Gastrocnemius medialis (tissue), 4 donors: ENCODE measurements around the gene RNGTT. TPM values are rescaled to one million over a fixed set of nuclear protein-coding genes. Genes with fewer than 3 reads are reported as not detected.

Experiments used
- ATAC-seq, 2 donors: fragments of 150-250 bp; one replicate each; pipeline ENCODE4 v1.9.1; 2016
- DNase-seq, 2 donors: peaks; one replicate each; pipeline ENCODE4 v3.0.0-alpha.2; 2019
- H3K27ac ChIP-seq, 4 donors: fragments of 200-600 bp; sonication (generic); 1 replicate in 1 of 4; 2 replicates in 3 of 4; pipeline ENCODE4 v1.5.1; 2016 to 2018; ENCODE audit warnings: mild to moderate bottlenecking in 2 of 4, moderate library complexity in 1 of 4
- H3K27me3 ChIP-seq, 3 donors: fragments of 200-600 bp; sonication (generic) in 2 of 3; 1 replicate in 1 of 3; 2 replicates in 2 of 3; pipeline versions ENCODE4 v1.5.1 to v1.6.0; 2016 to 2019; ENCODE audit warnings: mild to moderate bottlenecking in 1 of 3, moderate library complexity in 1 of 3
- H3K36me3 ChIP-seq, 2 donors: fragments of 200-600 bp; sonication (generic) in 1 of 2; one replicate each; pipeline ENCODE4 v1.5.1; 2017 to 2018
- H3K4me1 ChIP-seq, 2 donors: fragments of 200-600 bp; sonication (generic) in 1 of 2; one replicate each; pipeline ENCODE4 v1.5.1; 2016 to 2017; ENCODE audit warnings: mild to moderate bottlenecking in 2 of 2
- H3K4me3 ChIP-seq, 4 donors: fragments of 200-600 bp; sonication (generic) in 3 of 4; 1 replicate in 1 of 4; 2 replicates in 3 of 4; pipeline ENCODE4 v1.5.1; 2016 to 2019; ENCODE audit warnings: mild to moderate bottlenecking in 2 of 4
- H3K9me3 ChIP-seq, 3 donors: fragments of 200-600 bp; sonication (generic) in 2 of 3; 1 replicate in 1 of 3; 2 replicates in 2 of 3; pipeline ENCODE4 v1.5.1; 2016 to 2019
- POLR2A ChIP-seq, 2 donors: fragments of 450-650 bp; IDR thresholded peaks; one replicate each; pipeline ENCODE4 v1.6.1; 2017; ENCODE audit warnings: antibody characterized with exemption in 2 of 2, mild to moderate bottlenecking in 2 of 2, moderate library complexity in 2 of 2
- in situ Hi-C, 4 donors: fragments of 200-750 bp; cut with MboI; loops; one replicate each; pipeline versions ENCODE4 v1.15.0 to v1.8.0; 2017; ENCODE audit warnings: low sequenced_read_pairs in 4 of 4
- intact Hi-C: fragments of 100-400 bp; cut with DNase I; formaldehyde crosslinking; loops from one replicate; pipeline ENCODE4 v1.15.1; 2023; ENCODE audit warnings: low total_unique reads
- total RNA-seq, 4 donors: library from RNA; depleted of rRNA; stranded (reverse); fragments of >200 nt; gene quantifications; one replicate each; pipeline versions ENCODE4 v1.1.0 to v1.2.3, GENCODE V29; 2016
- TF ChIP-seq, protein P1 (sequence below), 5 experiments: fragments of 450-650 bp in 3 of 5; fragments of 200-600 bp in 2 of 5; sonication (generic) in 2 of 5; IDR thresholded peaks in 4 of 5; conservative IDR thresholded peaks in 1 of 5; 1 replicate in 4 of 5; 2 replicates in 1 of 5; pipeline ENCODE4 v1.5.1; 2016 to 2019; ENCODE audit warnings: antibody characterized with exemption in 5 of 5, mild to moderate bottlenecking in 3 of 5, moderate library complexity in 3 of 5

Gene RNGTT
- total RNA-seq, 4 donors from 2014 or later = 4.9 to 11.3 (median 8.2) TPM

GRCh38 chr6:88636871-88637270 is 326.5 kb downstream of the RNGTT start:
- H3K4me1 ChIP-seq = no peaks in the 10 kb centered on the region
- in situ Hi-C loops (no loop called here), intact Hi-C loops (no loop called here)
- H3K9me3 ChIP-seq = no peaks in the 10 kb centered on the region
- no peak overlapping the region for H3K4me3 ChIP-seq
- H3K27me3 ChIP-seq = no peaks in the 10 kb centered on the region
- DNase-seq = no peak
- ATAC-seq = no peak
- no peaks in the 10 kb centered on the region for H3K36me3 ChIP-seq
- H3K27ac ChIP-seq = no peak overlapping the region
- TF ChIP-seq, protein P1, sequence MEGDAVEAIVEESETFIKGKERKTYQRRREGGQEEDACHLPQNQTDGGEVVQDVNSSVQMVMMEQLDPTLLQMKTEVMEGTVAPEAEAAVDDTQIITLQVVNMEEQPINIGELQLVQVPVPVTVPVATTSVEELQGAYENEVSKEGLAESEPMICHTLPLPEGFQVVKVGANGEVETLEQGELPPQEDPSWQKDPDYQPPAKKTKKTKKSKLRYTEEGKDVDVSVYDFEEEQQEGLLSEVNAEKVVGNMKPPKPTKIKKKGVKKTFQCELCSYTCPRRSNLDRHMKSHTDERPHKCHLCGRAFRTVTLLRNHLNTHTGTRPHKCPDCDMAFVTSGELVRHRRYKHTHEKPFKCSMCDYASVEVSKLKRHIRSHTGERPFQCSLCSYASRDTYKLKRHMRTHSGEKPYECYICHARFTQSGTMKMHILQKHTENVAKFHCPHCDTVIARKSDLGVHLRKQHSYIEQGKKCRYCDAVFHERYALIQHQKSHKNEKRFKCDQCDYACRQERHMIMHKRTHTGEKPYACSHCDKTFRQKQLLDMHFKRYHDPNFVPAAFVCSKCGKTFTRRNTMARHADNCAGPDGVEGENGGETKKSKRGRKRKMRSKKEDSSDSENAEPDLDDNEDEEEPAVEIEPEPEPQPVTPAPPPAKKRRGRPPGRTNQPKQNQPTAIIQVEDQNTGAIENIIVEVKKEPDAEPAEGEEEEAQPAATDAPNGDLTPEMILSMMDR (IDR thresholded peaks at IDR 0.05 in 4 of 5, conservative IDR thresholded peaks at IDR 0.05 in 1 of 5) = no peak
- no peak for TF ChIP-seq POLR2A (IDR thresholded peaks at IDR 0.05)

DNA sequence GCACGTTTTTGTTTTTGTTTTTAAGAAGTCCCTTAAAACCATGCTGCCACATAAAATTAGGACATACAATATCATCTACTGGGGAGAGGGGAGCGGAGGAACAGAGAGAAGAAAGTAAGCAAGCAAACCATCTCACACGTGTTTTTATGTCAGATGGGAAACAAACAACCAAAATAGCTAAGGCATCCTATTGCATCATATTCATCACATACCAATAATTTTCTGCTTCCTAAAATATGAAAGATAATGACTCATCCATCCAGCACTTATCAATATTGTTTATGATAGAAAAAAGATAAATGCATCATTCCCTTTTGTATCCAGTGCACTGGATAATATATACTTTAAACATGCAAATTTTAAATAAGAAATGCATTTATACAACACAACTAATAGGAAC is 329.6 kb downstream of the RNGTT start:
- no peaks in the 10 kb centered on the region for H3K9me3 ChIP-seq
- in situ Hi-C loops = no loop called here
- no peaks in the 10 kb centered on the region for H3K4me1 ChIP-seq
- no peaks in the 10 kb centered on the region for H3K27me3 ChIP-seq
- intact Hi-C loops = no loop called here
- no peak overlapping the region for H3K27ac ChIP-seq
- no peak overlapping the region for H3K4me3 ChIP-seq
- ATAC-seq (no peak), DNase-seq (no peak)
- TF ChIP-seq, protein P1 (IDR thresholded peaks at IDR 0.05 in 4 of 5, conservative IDR thresholded peaks at IDR 0.05 in 1 of 5) = no peak
- TF ChIP-seq POLR2A (IDR thresholded peaks at IDR 0.05) = no peak
- no peaks in the 10 kb centered on the region for H3K36me3 ChIP-seq

- no peaks in the 10 kb centered on the region for H3K4me1 ChIP-seq
- no peak overlapping the region for H3K4me3 ChIP-seq
- no peak for DNase-seq
- in situ Hi-C loops (no loop called here), intact Hi-C loops (no loop called here)
- no peaks in the 10 kb centered on the region for H3K27me3 ChIP-seq
- H3K9me3 ChIP-seq = no peaks in the 10 kb centered on the region
- TF ChIP-seq, protein P1 (IDR thresholded peaks at IDR 0.05 in 4 of 5, conservative IDR thresholded peaks at IDR 0.05 in 1 of 5) = no peak
- no peak for TF ChIP-seq POLR2A (IDR thresholded peaks at IDR 0.05)
- H3K27ac ChIP-seq = no peak overlapping the region
- no peak for ATAC-seq
- H3K36me3 ChIP-seq = no peaks in the 10 kb centered on the region
These were observed 331.6 kb downstream of the RNGTT start for GRCh38 chr6:88631830-88632229.

- in situ Hi-C loops = no loop called here
- DNase-seq (no peak), ATAC-seq (no peak)
- H3K4me3 ChIP-seq = no peak overlapping the region
- no peak for TF ChIP-seq POLR2A (IDR thresholded peaks at IDR 0.05)
- TF ChIP-seq, protein P1 (IDR thresholded peaks at IDR 0.05 in 4 of 5, conservative IDR thresholded peaks at IDR 0.05 in 1 of 5) = no peak
- H3K36me3 ChIP-seq = no peaks in the 10 kb centered on the region
- H3K27me3 ChIP-seq = no peaks in the 10 kb centered on the region
- no peaks in the 10 kb centered on the region for H3K9me3 ChIP-seq
- H3K27ac ChIP-seq = no peak overlapping the region
- H3K4me1 ChIP-seq = no peaks in the 10 kb centered on the region
- intact Hi-C loops = no loop called here
These were observed 333.5 kb downstream of the RNGTT start for GRCh38 chr6:88629838-88630494.

DNA sequence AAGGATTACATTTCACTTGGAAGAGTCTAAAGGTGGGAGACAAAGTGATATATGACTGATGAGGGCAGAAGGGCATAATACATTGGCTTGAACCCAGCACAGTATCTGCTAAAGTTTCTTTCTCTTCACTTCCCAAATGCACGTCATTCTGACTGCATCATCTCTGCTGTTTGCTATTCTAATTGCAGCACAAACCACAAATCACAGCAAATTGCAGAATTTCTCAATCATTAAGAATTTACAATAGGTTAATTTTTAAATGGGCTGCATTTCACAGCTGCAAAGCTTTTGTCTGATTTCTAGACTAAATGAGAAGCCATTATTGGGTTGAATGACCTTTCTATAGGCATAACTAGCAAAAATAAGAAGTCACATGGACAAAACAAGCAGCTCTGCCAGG is 337.0 kb downstream of the RNGTT start:
- Histone ChIP-seq H3K27ac (no peak overlapping the region), H3K9me3 (no peaks in the 10 kb centered on the region), H3K4me1 (no peaks in the 10 kb centered on the region), H3K36me3 (no peaks in the 10 kb centered on the region), H3K4me3 (no peak overlapping the region), H3K27me3 (no peaks in the 10 kb centered on the region)
- intact Hi-C loops (no loop called here), in situ Hi-C loops (no loop called here)
- no peak for TF ChIP-seq POLR2A (IDR thresholded peaks at IDR 0.05)
- TF ChIP-seq, protein P1 (IDR thresholded peaks at IDR 0.05 in 4 of 5, conservative IDR thresholded peaks at IDR 0.05 in 1 of 5) = no peak
- ATAC-seq = no peak
- no peak for DNase-seq
